K562 (cell line): Measurements from ENCODE around the gene PDE4D. TPM values are rescaled to one million over a fixed set of nuclear protein-coding genes. Genes with fewer than 3 reads are reported as not detected.

ENCODE experiments used
- ATAC-seq: fragments of 200-7000 bp; cut with Tn5 transposase; 3 replicates; pipeline ENCODE4 v1.9.1; 2020; ENCODE audit warnings: moderate library complexity
- BruUV-seq: library from RNA; stranded (reverse); fragments of 400-500 nt; replicated peaks from 2 replicates; lab custom pipeline; 2021; lab: Mats Ljungman, UMichigan
- CTCF ChIA-PET: fragments of 300-600 bp; formaldehyde crosslinking; extraction: SDS; loops from one replicate; lab custom pipeline; 2021; ENCODE audit warnings: low intra/inter-chr PET ratio; lab: Yijun Ruan, JAX
- POLR2A ChIA-PET: fragments of 300-600, 350-650 bp; sonication (Branson Sonifier 250); formaldehyde crosslinking; extraction: SDS; loops from one replicate; lab custom pipeline; 2021; ENCODE audit warnings: antibody characterized with exemption, inconsistent platforms; lab: Yijun Ruan, JAX
- DNase-seq, 4 experiments: peaks; one replicate each; pipeline versions ENCODE4 v3.0.0 to v3.0.0-alpha.2; 2011 to 2018; ENCODE audit warnings: low spot score in 3 of 4, mixed read lengths in 3 of 4; ENCODE audit errors: extremely low read depth in 1 of 4
- FAIRE-seq: peaks from 2 replicates; lab custom pipeline; 2011; peaks lifted over from hg19 to GRCh38; lab: Jason Lieb, UNC
- H2AFZ ChIP-seq: 2 replicates; pipeline ENCODE4 v1.6.0; 2011; ENCODE audit warnings: low read depth, low read length, control low read depth, inconsistent platforms
- H3K27ac ChIP-seq: fragments of 200-600 bp; 3 replicates; pipeline ENCODE4 v1.8.0; 2011; ENCODE audit warnings: low read depth, mild to moderate bottlenecking, control low read depth, inconsistent platforms, low read length, moderate library complexity, mixed read lengths; ENCODE audit errors: extremely low read depth
- H3K27me3 ChIP-seq, 2 experiments: fragments of 300-600 bp in 1 of 2; 2 replicates in 1 of 2; 3 replicates in 1 of 2; pipeline versions ENCODE4 v1.6.0 to v1.8.0; 2011; ENCODE audit warnings: inconsistent platforms in 2 of 2, low read length in 2 of 2, mild to moderate bottlenecking in 1 of 2, mixed read lengths in 1 of 2, moderate library complexity in 1 of 2; ENCODE audit not compliant: control insufficient read depth in 2 of 2, insufficient read depth in 2 of 2
- H3K36me3 ChIP-seq: fragments of 300-600 bp; 3 replicates; pipeline ENCODE4 v1.8.0; 2011; ENCODE audit warnings: mild to moderate bottlenecking, low read length, inconsistent platforms; ENCODE audit not compliant: control insufficient read depth, insufficient read depth
- H3K4me1 ChIP-seq, 2 experiments: fragments of 200-600 bp in 1 of 2; replicated peaks in 1 of 2; 2 replicates in 1 of 2; 3 replicates in 1 of 2; pipeline versions ENCODE4 v1.5.1 to v1.8.0; 2011; ENCODE audit warnings: inconsistent platforms in 2 of 2, low read length in 2 of 2, mild to moderate bottlenecking in 1 of 2, mixed read lengths in 1 of 2, moderate library complexity in 1 of 2; ENCODE audit not compliant: control insufficient read depth in 2 of 2, insufficient read depth in 2 of 2
- H3K4me2 ChIP-seq: 2 replicates; pipeline ENCODE4 v1.6.1; 2011; ENCODE audit warnings: low read length, control low read depth, inconsistent platforms, mixed read lengths; ENCODE audit not compliant: insufficient read depth
- H3K4me3 ChIP-seq: fragments of 200-600 bp; sonication (generic), shearing (Covaris generic); 2 replicates; pipeline ENCODE4 v1.5.1; 2016; ENCODE audit warnings: control low read depth, inconsistent platforms
- H3K79me2 ChIP-seq: fragments of 200-600 bp; 3 replicates; pipeline ENCODE4 v1.8.0; 2011; ENCODE audit warnings: low read length, inconsistent platforms; ENCODE audit not compliant: control insufficient read depth, insufficient read depth
- H3K9ac ChIP-seq, 2 experiments: 2 replicates each; pipeline versions ENCODE4 v1.6.0 to v1.6.1; 2011; ENCODE audit warnings: low read depth in 2 of 2, low read length in 2 of 2, control low read depth in 1 of 2, inconsistent platforms in 1 of 2, mild to moderate bottlenecking in 1 of 2, mixed read lengths in 1 of 2; ENCODE audit not compliant: insufficient read depth in 1 of 2
- H3K9me1 ChIP-seq: one replicate; pipeline ENCODE4 v1.6.0; 2011; ENCODE audit warnings: inconsistent platforms, mild to moderate bottlenecking, low read length, moderate library complexity; ENCODE audit not compliant: control insufficient read depth, insufficient read depth
- H3K9me3 ChIP-seq: replicated peaks from 2 replicates; pipeline ENCODE4 v1.5.1; 2011; ENCODE audit warnings: low read depth, low read length, inconsistent platforms; ENCODE audit not compliant: control insufficient read depth, insufficient read depth
- H4K20me1 ChIP-seq: replicated peaks from 2 replicates; pipeline ENCODE4 v1.6.1; 2011; ENCODE audit warnings: low read length, inconsistent platforms, mixed read lengths; ENCODE audit not compliant: control insufficient read depth, insufficient read depth
- GABPB1 ChIP-seq: sonication (generic); formaldehyde crosslinking; IDR thresholded peaks from 2 replicates; pipeline ENCODE4 v1.8.0; 2022; ENCODE audit warnings: mild to moderate bottlenecking, missing genetic modification reagents
- MECOM ChIP-seq: fragments of 250-450 bp; sonication (Bioruptor Pico); IDR thresholded peaks from 2 replicates; pipeline ENCODE4 v1.8.0; 2022; ENCODE audit warnings: inconsistent platforms
- MTA1 ChIP-seq: fragments of 450-650 bp; IDR thresholded peaks from 2 replicates; pipeline ENCODE4 v1.6.1; 2017; ENCODE audit warnings: borderline replicate concordance
- SAFB2 ChIP-seq: fragments of 200-400 bp; formaldehyde crosslinking; IDR thresholded peaks from 2 replicates; pipeline ENCODE4 v1.6.1; 2018; ENCODE audit warnings: borderline replicate concordance, low read length, low read depth, moderate library complexity; ENCODE audit not compliant: severe bottlenecking
- SP2 ChIP-seq: IDR thresholded peaks from 2 replicates; pipeline ENCODE4 v1.6.1; 2011; ENCODE audit warnings: mild to moderate bottlenecking, low read depth, low read length, moderate library complexity; ENCODE audit not compliant: poor library complexity, severe bottlenecking; ENCODE audit errors: extremely low read depth
- ZNF282 ChIP-seq: sonication (generic); formaldehyde crosslinking; IDR thresholded peaks from 2 replicates; pipeline ENCODE4 v1.8.1; 2023; ENCODE audit warnings: missing genetic modification reagents
- ZNF431 ChIP-seq: sonication (generic); formaldehyde crosslinking; IDR thresholded peaks from 2 replicates; pipeline ENCODE4 v1.8.0; 2022; ENCODE audit warnings: mild to moderate bottlenecking, missing genetic modification reagents
- WGBS: fragments of 100-300 bp; shearing (Covaris generic); methylation state at CpG from one replicate; pipeline ENCODE4 v1.1.6; 2016; ENCODE audit warnings: low coverage, mixed read lengths; ENCODE audit not compliant: insufficient coverage; ENCODE audit errors: missing lambda C conversion rate; 5-methylcytosine and 5-hydroxymethylcytosine counted together
- in situ Hi-C: fragments of 300-500 bp; cut with MboI; formaldehyde crosslinking; loops from 4 replicates; pipeline ENCODE4 v1.15.0; 2018; ENCODE audit warnings: inconsistent platforms, mixed read lengths
- intact Hi-C: fragments of 100-400 bp; cut with micrococcal nuclease; formaldehyde crosslinking; loops from 2 replicates; pipeline ENCODE4 v1.14.2; 2022
- polyA plus RNA-seq, 8 experiments: library from polyadenylated mRNA; depleted of rRNA in 4 of 8; stranded (reverse) in 5 of 8; unstranded in 3 of 8; fragments of >200 nt; fragmentation: Nextera tagmentation in 2 of 8; fragmentation: Illumina TruSeq in 1 of 8; extraction: Ambion mirVana in 2 of 8; extraction: Trizol in 1 of 8; gene quantifications; 2 replicates each; pipeline versions ENCODE4 v1.2.1 to v1.2.3, GENCODE V29; 2011 to 2014; ENCODE audit warnings: inconsistent platforms in 1 of 8, missing spikeins in 1 of 8
- total RNA-seq, 7 experiments: library from RNA; depleted of rRNA in 6 of 7; stranded (reverse); fragments of >200 nt in 6 of 7; fragmentation: Illumina TruSeq in 2 of 7; extraction: Trizol in 2 of 7; gene quantifications; 2 replicates each; pipeline versions ENCODE4 v1.2.1 to v1.2.3, GENCODE V29; 2011 to 2021; ENCODE audit warnings: low replicate concordance in 1 of 7
- TF ChIP-seq, protein P1 (sequence below): fragments of 250-450 bp; sonication (Bioruptor Pico); IDR thresholded peaks from 2 replicates; pipeline ENCODE4 v1.8.0; 2022; ENCODE audit warnings: moderate library complexity, mild to moderate bottlenecking, inconsistent platforms
- TF ChIP-seq, protein P2 (sequence below): fragments of 450-650 bp; IDR thresholded peaks from 2 replicates; pipeline ENCODE4 v1.6.1; 2017; ENCODE audit warnings: antibody characterized with exemption
- TF ChIP-seq, protein P3 (sequence below): sonication (generic); formaldehyde crosslinking; IDR thresholded peaks from 2 replicates; pipeline ENCODE4 v1.8.1; 2023; ENCODE audit warnings: mild to moderate bottlenecking, missing genetic modification reagents
- TF ChIP-seq, protein P4 (sequence below): sonication (generic); formaldehyde crosslinking; IDR thresholded peaks from 2 replicates; pipeline ENCODE4 v1.8.1; 2023; ENCODE audit warnings: mild to moderate bottlenecking, missing genetic modification reagents

The PDE4D gene
- total and polyA plus RNA-seq, 9 of the 15 experiments (the other 6 are each of a cell fraction or from before 2014, with no cell fraction given) = 0.04 to 0.46 (median 0.13) TPM

DNA sequence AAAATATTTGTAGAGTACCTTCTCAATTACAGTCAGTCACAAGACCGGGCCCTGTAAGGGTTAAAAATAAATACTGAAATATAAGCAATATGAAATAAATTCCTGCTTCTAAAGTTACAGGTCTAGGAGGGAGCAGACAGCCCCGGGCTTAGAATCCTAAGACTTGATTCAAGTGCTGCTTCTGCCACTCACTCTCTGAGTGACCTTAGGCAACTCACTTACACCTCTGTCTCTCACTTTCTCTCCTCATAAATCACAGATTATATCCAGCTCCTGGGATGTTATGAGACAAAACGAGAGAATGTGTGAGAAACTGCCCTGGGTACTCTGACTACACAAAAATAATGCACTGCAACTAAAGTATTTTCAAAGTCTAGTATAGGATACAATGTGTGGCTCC lies 101.9 kb downstream of the PDE4D start:
- H3K79me2 ChIP-seq = no peaks in the 10 kb centered on the region

More for the DNA sequence above, 101.9 kb downstream of the PDE4D start:
- Histone ChIP-seq H3K27ac (no peak overlapping the region), H3K9me3 (no peaks in the 10 kb centered on the region), H3K36me3 (no peaks in the 10 kb centered on the region), H3K4me3 (no peak overlapping the region), H2AFZ (no peak overlapping the region), H3K4me1 (no peaks in the 10 kb centered on the region), H4K20me1 (no peaks in the 10 kb centered on the region), H3K4me2 (no peak overlapping the region), H3K9ac (no peak overlapping the region), H3K9me1 (no peaks in the 10 kb centered on the region), H3K27me3 (no peaks in the 10 kb centered on the region)
- DNase-seq (no peak), ATAC-seq (no peak), FAIRE-seq (no peak)
- ChIA-PET CTCF (no interaction called here), POLR2A (no interaction called here)
- in situ Hi-C loops = loop anchor here (25.0 kb wide), 1 partner anchor 904 kb away; no protein-coding TSS in a partner anchor
- TF ChIP-seq, protein P1, sequence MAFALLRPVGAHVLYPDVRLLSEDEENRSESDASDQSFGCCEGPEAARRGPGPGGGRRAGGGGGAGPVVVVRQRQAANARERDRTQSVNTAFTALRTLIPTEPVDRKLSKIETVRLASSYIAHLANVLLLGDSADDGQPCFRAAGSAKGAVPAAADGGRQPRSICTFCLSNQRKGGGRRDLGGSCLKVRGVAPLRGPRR (CRISPR knock-in tag) = no peak
- TF ChIP-seq ZNF282 (CRISPR knock-in tag) = no peak
- TF ChIP-seq, protein P2, sequence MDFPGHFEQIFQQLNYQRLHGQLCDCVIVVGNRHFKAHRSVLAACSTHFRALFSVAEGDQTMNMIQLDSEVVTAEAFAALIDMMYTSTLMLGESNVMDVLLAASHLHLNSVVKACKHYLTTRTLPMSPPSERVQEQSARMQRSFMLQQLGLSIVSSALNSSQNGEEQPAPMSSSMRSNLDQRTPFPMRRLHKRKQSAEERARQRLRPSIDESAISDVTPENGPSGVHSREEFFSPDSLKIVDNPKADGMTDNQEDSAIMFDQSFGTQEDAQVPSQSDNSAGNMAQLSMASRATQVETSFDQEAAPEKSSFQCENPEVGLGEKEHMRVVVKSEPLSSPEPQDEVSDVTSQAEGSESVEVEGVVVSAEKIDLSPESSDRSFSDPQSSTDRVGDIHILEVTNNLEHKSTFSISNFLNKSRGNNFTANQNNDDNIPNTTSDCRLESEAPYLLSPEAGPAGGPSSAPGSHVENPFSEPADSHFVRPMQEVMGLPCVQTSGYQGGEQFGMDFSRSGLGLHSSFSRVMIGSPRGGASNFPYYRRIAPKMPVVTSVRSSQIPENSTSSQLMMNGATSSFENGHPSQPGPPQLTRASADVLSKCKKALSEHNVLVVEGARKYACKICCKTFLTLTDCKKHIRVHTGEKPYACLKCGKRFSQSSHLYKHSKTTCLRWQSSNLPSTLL = no peak
- TF ChIP-seq, protein P3, sequence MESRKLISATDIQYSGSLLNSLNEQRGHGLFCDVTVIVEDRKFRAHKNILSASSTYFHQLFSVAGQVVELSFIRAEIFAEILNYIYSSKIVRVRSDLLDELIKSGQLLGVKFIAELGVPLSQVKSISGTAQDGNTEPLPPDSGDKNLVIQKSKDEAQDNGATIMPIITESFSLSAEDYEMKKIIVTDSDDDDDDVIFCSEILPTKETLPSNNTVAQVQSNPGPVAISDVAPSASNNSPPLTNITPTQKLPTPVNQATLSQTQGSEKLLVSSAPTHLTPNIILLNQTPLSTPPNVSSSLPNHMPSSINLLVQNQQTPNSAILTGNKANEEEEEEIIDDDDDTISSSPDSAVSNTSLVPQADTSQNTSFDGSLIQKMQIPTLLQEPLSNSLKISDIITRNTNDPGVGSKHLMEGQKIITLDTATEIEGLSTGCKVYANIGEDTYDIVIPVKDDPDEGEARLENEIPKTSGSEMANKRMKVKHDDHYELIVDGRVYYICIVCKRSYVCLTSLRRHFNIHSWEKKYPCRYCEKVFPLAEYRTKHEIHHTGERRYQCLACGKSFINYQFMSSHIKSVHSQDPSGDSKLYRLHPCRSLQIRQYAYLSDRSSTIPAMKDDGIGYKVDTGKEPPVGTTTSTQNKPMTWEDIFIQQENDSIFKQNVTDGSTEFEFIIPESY (CRISPR knock-in tag) = no peak
- TF ChIP-seq SAFB2 = no peak
- TF ChIP-seq MECOM (CRISPR knock-in tag) = no peak
- TF ChIP-seq, protein P4, sequence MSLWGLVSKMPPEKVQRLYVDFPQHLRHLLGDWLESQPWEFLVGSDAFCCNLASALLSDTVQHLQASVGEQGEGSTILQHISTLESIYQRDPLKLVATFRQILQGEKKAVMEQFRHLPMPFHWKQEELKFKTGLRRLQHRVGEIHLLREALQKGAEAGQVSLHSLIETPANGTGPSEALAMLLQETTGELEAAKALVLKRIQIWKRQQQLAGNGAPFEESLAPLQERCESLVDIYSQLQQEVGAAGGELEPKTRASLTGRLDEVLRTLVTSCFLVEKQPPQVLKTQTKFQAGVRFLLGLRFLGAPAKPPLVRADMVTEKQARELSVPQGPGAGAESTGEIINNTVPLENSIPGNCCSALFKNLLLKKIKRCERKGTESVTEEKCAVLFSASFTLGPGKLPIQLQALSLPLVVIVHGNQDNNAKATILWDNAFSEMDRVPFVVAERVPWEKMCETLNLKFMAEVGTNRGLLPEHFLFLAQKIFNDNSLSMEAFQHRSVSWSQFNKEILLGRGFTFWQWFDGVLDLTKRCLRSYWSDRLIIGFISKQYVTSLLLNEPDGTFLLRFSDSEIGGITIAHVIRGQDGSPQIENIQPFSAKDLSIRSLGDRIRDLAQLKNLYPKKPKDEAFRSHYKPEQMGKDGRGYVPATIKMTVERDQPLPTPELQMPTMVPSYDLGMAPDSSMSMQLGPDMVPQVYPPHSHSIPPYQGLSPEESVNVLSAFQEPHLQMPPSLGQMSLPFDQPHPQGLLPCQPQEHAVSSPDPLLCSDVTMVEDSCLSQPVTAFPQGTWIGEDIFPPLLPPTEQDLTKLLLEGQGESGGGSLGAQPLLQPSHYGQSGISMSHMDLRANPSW = no peak
- TF ChIP-seq GABPB1 (CRISPR knock-in tag) = no peak
- no peak for TF ChIP-seq MTA1
- TF ChIP-seq SP2 = no peak
- no peak for TF ChIP-seq ZNF431 (CRISPR knock-in tag)
- intact Hi-C loops = no loop called here
- 0% methylated on average over 3 of the region's 3 CpGs for WGBS
- BruUV-seq = no TSS peak
